Retinal pigment epithelial cell (primary cell): ENCODE results near the gene P2RY10.
"Not testable (repeated sequence)": the region's sequence is repeated elsewhere in the genome, so short reads cannot be mapped to it uniquely, and the experiment has no call there.

Experiments used
- DNase-seq: peaks from one replicate; pipeline ENCODE4 v3.0.0-alpha.2; 2010; ENCODE audit warnings: low read depth
- H3K4me3 ChIP-seq: 2 replicates; pipeline ENCODE4 v1.5.1; 2011; ENCODE audit warnings: mild to moderate bottlenecking, low read length, control low read depth, moderate library complexity
- CTCF ChIP-seq: conservative IDR thresholded peaks from 2 replicates; pipeline ENCODE4 v1.5.1; 2011; ENCODE audit warnings: low read depth, low read length, control low read depth, inconsistent platforms

Gene P2RY10

GRCh38 chrX:78964598-78964997 is 19.4 kb downstream of the P2RY10 start:
- no peak for TF ChIP-seq CTCF
- no peak for DNase-seq
- no peak overlapping the region for H3K4me3 ChIP-seq

- DNase-seq, result no peak
- H3K4me3 ChIP-seq, result no peak overlapping the region
- no peak for TF ChIP-seq CTCF
Observed at GRCh38 chrX:78979789-78980464, 34.7 kb downstream of the P2RY10 start.

- no peak for DNase-seq
- no peak overlapping the region for H3K4me3 ChIP-seq
- no peak for TF ChIP-seq CTCF
Observed at GRCh38 chrX:78989349-78989748, 44.2 kb downstream of the P2RY10 start.

GRCh38 chrX:78997870-78998558 is 52.8 kb downstream of the P2RY10 start:
- no peak for DNase-seq
- no peak for TF ChIP-seq CTCF
- H3K4me3 ChIP-seq, result no peak overlapping the region

GRCh38 chrX:79007540-79007939 is 62.3 kb downstream of the P2RY10 start:
- DNase-seq, H3K4me3 ChIP-seq: not testable (repeated sequence)
